OCI-LY3 (cell line): Measurements from ENCODE around the gene ZFYVE9.

ENCODE experiments used
- CTCF ChIP-seq: fragments of 200-600, 300-600 bp; sonication (generic); IDR thresholded peaks from 2 replicates; pipeline ENCODE4 v1.5.1; 2014; ENCODE audit warnings: antibody characterized with exemption, low read length, low read depth
- EZH2phosphoT487 ChIP-seq: fragments of 200-600 bp; shearing (Covaris generic); IDR thresholded peaks from 2 replicates; pipeline ENCODE4 v1.6.1; 2018; ENCODE audit warnings: antibody characterized with exemption, mixed run types, low read depth

GRCh38 chr1:52359676-52360594 lies 218.0 kb downstream of the ZFYVE9 start:
- TF ChIP-seq CTCF (no peak), EZH2phosphoT487 (no peak)
